Right cardiac atrium (tissue), 5 donors: ENCODE measurements around the gene RTN3. TPM values are rescaled to one million over a fixed set of nuclear protein-coding genes. Genes with fewer than 3 reads are reported as not detected.

Experiments
- ATAC-seq, 2 donors: fragments of 200-7000 bp; cut with Tn5 transposase; one replicate each; pipeline versions ENCODE4 v1.8.0 to v1.9.1; 2020; ENCODE audit warnings: moderate library complexity in 2 of 2, mild to moderate bottlenecking in 1 of 2
- DNase-seq, 3 donors: peaks; one replicate each; pipeline ENCODE4 v3.0.0-alpha.2; 2020
- H3K27ac ChIP-seq: one replicate; pipeline ENCODE4 v1.5.1; 2013; ENCODE audit warnings: mild to moderate bottlenecking, low read length, control low read depth, moderate library complexity
- H3K27me3 ChIP-seq: one replicate; pipeline ENCODE4 v1.6.1; 2013; ENCODE audit not compliant: control insufficient read depth, insufficient read depth
- H3K4me1 ChIP-seq: one replicate; pipeline ENCODE4 v1.6.1; 2013; ENCODE audit warnings: low read length; ENCODE audit not compliant: control insufficient read depth, insufficient read depth
- H3K4me3 ChIP-seq: one replicate; pipeline ENCODE4 v1.5.1; 2013; ENCODE audit warnings: low read length, control low read depth
- H3K9me3 ChIP-seq: one replicate; pipeline ENCODE4 v1.6.1; 2013; ENCODE audit warnings: low read length; ENCODE audit not compliant: control insufficient read depth
- WGBS: extraction: QIAGEN DNeasy Blood & Tissue Kit; methylation state at CpG from one replicate; pipeline ENCODE4 v1.1.7; 2013; 5-methylcytosine and 5-hydroxymethylcytosine counted together
- intact Hi-C, 4 donors: fragments of 100-400 bp; cut with DNase I; formaldehyde crosslinking; loops; one replicate each; pipeline versions ENCODE4 v1.11.0 to v1.14.0; 2022 to 2023
- polyA plus RNA-seq: library from polyadenylated mRNA; stranded (reverse); fragments of 200-250 nt; gene quantifications from one replicate; pipeline ENCODE4 v1.2.3, GENCODE V29; 2013
- total RNA-seq, 4 donors: library from RNA; stranded (reverse); fragmentation: NEBNext Ultra II Directional; extraction: Animal tissue kit (Norgen Biotek cat#: 25700); gene quantifications; one replicate each; pipeline ENCODE4 v1.2.1, GENCODE V29; 2021
- donor health status: healthy with polysubstance abuse.
- donor health status: DM: no; HTN: yes; CAD: no.
- donor health status: DM: no; HTN: no; CAD: no.
- donor health status: DM: no; HTN: yes; CAD: no; lungs with severe emphysema.
- donor health status: DM: yes; HTN: yes; CAD: no.

Gene RTN3
- total and polyA plus RNA-seq, 5 donors: 50.1 to 67.6 (median 60.9) TPM

DNA sequence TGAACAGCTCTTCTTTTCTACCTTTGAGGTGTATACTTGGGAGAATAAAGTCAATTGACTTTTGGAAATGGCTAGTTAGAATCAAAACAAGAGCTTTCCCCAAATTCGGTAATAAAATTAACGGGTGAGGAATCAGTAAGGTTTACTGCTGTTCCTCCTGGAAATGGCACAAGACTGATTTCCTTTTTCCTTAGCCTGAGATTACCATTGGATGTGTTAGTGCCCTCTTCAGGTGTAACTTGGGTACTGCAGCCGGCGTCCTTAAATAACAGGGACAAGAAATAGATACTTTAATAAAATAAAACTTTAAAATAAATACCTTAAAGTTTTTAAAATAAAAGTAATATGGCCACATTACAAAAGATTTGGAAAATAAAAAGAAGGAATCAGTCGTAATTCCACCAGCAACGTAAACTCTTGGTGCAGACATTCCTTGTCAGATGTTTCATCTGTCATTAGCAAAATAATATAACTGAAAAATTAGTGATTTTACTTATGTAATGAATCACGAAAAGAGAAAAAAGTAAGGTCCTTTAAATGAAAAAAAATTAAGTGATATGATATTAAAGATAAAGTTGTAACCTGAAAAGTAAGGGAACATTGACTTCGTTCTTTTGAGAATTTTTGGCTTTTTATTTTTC is 57.5 kb downstream of the RTN3 start:
- intact Hi-C loops: loop anchor here (10.0 kb wide), 3 partner anchors 94 to 264 kb away; no protein-coding TSS in a partner anchor
- H3K27ac ChIP-seq: no peak overlapping the region
- ATAC-seq: peak; percentile 52 to 59

DNA sequence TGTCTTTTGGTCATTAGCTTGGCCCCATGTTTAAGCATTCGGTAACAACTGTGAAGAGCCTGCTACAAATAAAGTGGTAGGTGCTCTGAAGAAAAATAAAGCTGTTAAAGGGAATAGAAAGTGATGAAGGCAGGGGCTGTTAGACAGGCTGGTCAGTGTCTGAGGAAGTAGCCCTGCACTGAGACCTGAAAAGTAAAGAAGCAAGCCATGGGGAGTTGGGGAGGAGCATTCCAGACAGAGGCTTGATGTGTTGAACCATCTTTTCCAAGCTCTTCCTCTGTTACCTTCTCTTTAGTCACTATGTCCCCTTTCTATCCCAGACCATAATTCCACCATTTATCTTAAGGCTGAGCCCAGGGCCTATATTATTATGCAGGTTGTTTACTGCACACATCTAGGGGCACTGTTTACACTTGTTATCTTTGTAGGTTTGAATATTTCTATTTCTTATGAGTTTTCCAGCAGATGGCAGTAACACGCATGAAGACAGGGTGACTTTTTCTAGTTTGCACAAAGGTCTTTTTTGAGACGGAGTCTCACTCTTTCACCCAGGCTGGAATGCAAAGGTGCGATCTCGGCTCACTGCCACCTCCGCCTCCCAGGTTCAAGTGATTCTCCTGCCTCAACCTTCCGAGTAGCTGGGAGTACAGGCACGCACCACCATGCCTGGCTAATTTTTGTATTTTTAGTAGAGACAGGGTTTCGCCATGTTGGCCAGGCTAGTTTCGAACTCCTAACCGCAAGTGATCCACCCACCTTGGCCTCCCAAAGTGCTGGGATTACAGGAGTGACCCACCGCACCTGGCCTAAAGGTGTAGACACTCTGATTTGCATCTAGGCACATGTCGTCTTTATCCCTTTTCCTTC is 64.2 kb downstream of the RTN3 start:
- no peak for DNase-seq
- Histone ChIP-seq H3K27me3 (no peaks in the 10 kb centered on the region), H3K4me1 (no peaks in the 10 kb centered on the region), H3K9me3 (no peaks in the 10 kb centered on the region), H3K4me3 (no peak overlapping the region), H3K27ac (no peak overlapping the region)
- 83% methylated on average over 13 of the region's 13 CpGs for WGBS
- intact Hi-C loops: no loop called here
- ATAC-seq: no peak

More for the DNA sequence above, 57.5 kb downstream of the RTN3 start:
- H3K27me3 ChIP-seq: no peaks in the 10 kb centered on the region
- H3K4me3 ChIP-seq: no peak overlapping the region
- no peaks in the 10 kb centered on the region for H3K9me3 ChIP-seq
- DNase-seq: peak; percentile 68 to 90 (median 71)
- 18% methylated on average over 8 of the region's 8 CpGs for WGBS
- peaks cover 1% of the 10 kb centered on the region for H3K4me1 ChIP-seq

GRCh38 chr11:63747011-63747410 is 65.7 kb downstream of the RTN3 start:
- DNase-seq: no peak
- WGBS: 85% methylated on average over 3 of the region's 3 CpGs
- Histone ChIP-seq H3K27ac (no peak overlapping the region), H3K27me3 (no peaks in the 10 kb centered on the region), H3K9me3 (no peaks in the 10 kb centered on the region), H3K4me3 (no peak overlapping the region), H3K4me1 (no peaks in the 10 kb centered on the region)
- intact Hi-C loops: no loop called here
- no peak for ATAC-seq

GRCh38 chr11:63749624-63750023 is 68.3 kb downstream of the RTN3 start:
- H3K4me1 ChIP-seq: no peaks in the 10 kb centered on the region
- ATAC-seq: no peak
- 93% methylated on average over 4 of the region's 4 CpGs for WGBS
- intact Hi-C loops: no loop called here
- H3K27ac ChIP-seq: no peak overlapping the region
- no peak overlapping the region for H3K4me3 ChIP-seq
- H3K9me3 ChIP-seq: no peaks in the 10 kb centered on the region
- no peaks in the 10 kb centered on the region for H3K27me3 ChIP-seq
- no peak for DNase-seq

DNA sequence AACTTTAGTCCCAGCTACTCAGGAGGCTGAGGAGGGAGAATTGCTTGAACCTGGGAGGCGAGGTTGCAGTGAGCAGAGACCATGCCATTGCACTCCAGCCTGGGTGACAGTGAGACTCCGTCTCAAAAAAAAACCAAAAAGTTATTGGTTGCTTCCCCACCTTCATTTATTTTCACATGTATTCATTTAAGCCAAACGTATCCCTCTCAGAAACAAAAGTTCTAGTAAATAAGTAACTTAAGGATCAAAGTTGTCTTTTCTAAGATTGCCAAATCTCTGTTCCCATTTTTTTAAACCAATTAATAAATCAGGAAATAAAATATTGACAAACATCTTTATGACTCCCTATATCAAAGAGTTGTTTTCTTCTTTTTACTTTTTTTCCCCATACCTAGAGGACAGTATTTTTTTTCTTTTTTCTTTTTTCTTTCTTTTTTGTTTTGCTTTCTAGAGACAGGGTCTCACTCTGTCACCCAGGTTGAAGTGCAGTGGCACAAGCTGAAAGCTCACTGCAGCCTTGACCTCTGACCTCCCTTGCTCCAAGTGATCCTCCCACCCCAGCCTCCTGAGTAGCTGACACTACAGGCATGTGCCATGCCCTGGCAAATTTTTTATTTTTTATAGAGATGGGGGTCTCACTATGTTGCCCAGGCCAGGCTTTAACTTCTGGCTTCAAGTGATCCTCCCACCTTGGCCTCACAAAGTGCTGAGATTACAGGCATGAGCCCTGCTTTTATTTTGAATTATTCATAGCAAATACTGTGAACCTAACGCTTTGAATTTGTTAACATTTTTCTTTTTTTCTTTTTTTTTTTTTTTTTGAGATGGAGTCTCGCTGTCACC is 75.8 kb downstream of the RTN3 start:
- Histone ChIP-seq H3K27me3 (no peaks in the 10 kb centered on the region), H3K4me1 (no peaks in the 10 kb centered on the region), H3K4me3 (no peak overlapping the region), H3K9me3 (no peaks in the 10 kb centered on the region), H3K27ac (no peak overlapping the region)
- WGBS: 89% methylated on average over 5 of the region's 5 CpGs
- intact Hi-C loops: no loop called here
- DNase-seq: no peak
- no peak for ATAC-seq

DNA sequence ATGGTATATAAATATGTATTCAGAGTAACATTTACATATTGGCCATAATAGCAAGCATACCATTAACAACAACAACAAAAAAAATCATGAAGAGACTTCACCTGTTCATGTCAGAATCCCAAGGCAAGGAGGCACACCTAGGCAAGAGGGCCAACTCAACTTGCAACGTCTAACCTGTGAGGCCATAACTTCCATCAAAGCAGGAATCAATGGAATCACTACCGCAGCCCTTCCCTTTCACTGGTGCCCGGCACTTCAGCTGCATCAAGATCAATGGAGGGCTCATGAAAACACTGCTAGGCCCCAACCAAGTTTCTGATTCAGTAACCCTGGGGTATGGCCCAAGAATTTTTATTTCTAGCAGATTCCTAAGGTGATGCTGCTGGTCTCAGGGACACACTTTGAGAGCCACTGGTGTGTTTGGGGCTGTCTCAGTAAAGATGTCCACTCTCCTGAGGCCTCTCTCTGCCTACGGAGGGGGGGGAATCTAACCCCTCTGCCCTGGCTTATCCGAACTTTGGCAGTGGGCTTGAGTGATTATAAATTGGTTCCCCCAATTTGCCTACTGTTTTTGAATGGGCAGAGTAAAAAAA is 79.3 kb downstream of the RTN3 start:
- DNase-seq (no peak), ATAC-seq (no peak)
- 84% methylated on average over 5 of the region's 5 CpGs for WGBS
- H3K4me3 ChIP-seq: no peak overlapping the region
- intact Hi-C loops: loop anchor here in 1 of 4 donors (10.0 kb wide), 1 partner anchor 184 kb away; no protein-coding TSS in a partner anchor
- H3K27me3 ChIP-seq: no peaks in the 10 kb centered on the region
- H3K4me1 ChIP-seq: peaks cover 1% of the 10 kb centered on the region
- no peak overlapping the region for H3K27ac ChIP-seq
- no peaks in the 10 kb centered on the region for H3K9me3 ChIP-seq

GRCh38 chr11:63761188-63761587 is 79.9 kb downstream of the RTN3 start:
- intact Hi-C loops: loop anchor here in 1 of 4 donors (10.0 kb wide), 1 partner anchor 184 kb away; no protein-coding TSS in a partner anchor

GRCh38 chr11:63761931-63762653 is 80.8 kb downstream of the RTN3 start:
- WGBS: 33% methylated on average over 34 of the region's 34 CpGs
- Histone ChIP-seq H3K4me1 (peaks cover 1% of the 10 kb centered on the region), H3K9me3 (no peaks in the 10 kb centered on the region), H3K27me3 (no peaks in the 10 kb centered on the region), H3K27ac (no peak overlapping the region), H3K4me3 (peak overlapping the region; percentile 59)
- ATAC-seq (peak in 1 of 2 donors; percentile 4), DNase-seq (peak; percentile 37 to 72 (median 67))
- intact Hi-C loops: loop anchor here in 1 of 4 donors (10.0 kb wide), 1 partner anchor 183 kb away; no protein-coding TSS in a partner anchor

More at GRCh38 chr11:63761188-63761587, 79.9 kb downstream of the RTN3 start:
- 81% methylated on average over 10 of the region's 10 CpGs for WGBS
- Histone ChIP-seq H3K27me3 (no peaks in the 10 kb centered on the region), H3K9me3 (no peaks in the 10 kb centered on the region), H3K27ac (no peak overlapping the region), H3K4me1 (peaks cover 1% of the 10 kb centered on the region), H3K4me3 (no peak overlapping the region)
- ATAC-seq: no peak
- no peak for DNase-seq

DNA sequence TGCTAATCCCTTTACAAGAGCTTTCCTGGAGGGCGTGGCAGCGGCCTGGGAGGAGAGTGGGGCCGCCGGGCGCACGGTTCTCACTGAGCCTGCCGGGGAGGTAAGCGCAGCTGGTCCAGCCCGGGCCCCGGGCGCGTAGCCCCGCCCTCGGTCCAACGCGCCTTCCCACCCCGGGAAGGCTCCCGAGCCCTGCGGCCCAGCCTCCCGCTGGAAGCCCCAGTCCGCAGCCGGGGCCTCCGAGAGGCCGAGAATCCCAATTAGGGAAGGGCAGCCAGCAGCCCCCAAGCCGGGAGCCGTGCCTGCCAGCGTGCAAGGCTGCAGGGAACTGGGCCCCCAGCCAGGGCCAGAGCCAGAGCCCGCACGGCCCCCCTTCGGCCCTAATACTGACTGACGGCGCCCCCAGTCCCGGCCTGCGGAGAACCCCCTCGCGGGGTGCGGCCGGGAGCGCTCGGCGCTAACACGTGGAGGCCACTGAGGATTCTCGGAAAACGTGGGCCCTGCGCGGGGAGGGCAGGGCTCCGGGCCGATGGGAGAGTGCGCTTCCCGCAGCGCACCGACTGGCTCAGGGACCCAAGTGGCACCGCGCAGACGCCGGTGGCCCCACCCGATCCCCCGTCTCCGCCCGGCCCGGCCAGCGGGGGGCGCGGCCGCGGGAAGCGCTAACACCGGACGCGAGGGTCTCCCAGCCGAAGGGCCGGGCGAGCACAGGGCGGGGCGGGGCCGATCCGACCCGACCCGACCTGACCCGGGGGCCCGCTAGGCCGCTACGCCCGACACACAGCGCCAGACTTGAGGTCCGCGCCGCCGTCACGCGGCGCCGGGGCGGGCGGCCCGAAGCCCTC is 81.6 kb downstream of the RTN3 start:
- H3K27me3 ChIP-seq: no peaks in the 10 kb centered on the region
- peak; percentile 58 to 63 for ATAC-seq
- peak overlapping the region; percentile 9 for H3K27ac ChIP-seq
- 15% methylated on average over 96 of the region's 96 CpGs for WGBS
- H3K4me1 ChIP-seq: peaks cover 1% of the 10 kb centered on the region
- intact Hi-C loops: loop anchor here in 1 of 4 donors (10.0 kb wide), 1 partner anchor 182 kb away; no protein-coding TSS in a partner anchor
- no peaks in the 10 kb centered on the region for H3K9me3 ChIP-seq
- H3K4me3 ChIP-seq: peak overlapping the region; percentile 59
- DNase-seq: peak; percentile 59 to 87 (median 84)
